OCI-LY1 (cell line): ENCODE data around the gene KCNT1.

Experiments used
- H2AFZ ChIP-seq: fragments of 200-600 bp; sonication (generic), shearing (Covaris generic); 2 replicates; pipeline ENCODE4 v1.6.0; 2014; ENCODE audit warnings: antibody characterized with exemption, mild to moderate bottlenecking, low read length
- H3F3A ChIP-seq: fragments of 200-600 bp; sonication (generic), shearing (Covaris generic); 2 replicates; pipeline ENCODE4 v1.6.0; 2014; ENCODE audit warnings: mild to moderate bottlenecking, antibody characterized with exemption, low read length, moderate library complexity; ENCODE audit not compliant: insufficient read depth
- H3K27ac ChIP-seq: fragments of 200-600 bp; sonication (generic); 2 replicates; pipeline ENCODE4 v1.5.1; 2014; ENCODE audit warnings: low read length, mixed run types, mild to moderate bottlenecking, low read depth; ENCODE audit not compliant: poor library complexity, severe bottlenecking
- H3K27me3 ChIP-seq: fragments of 200-600 bp; sonication (generic); 2 replicates; pipeline ENCODE4 v1.6.0; 2014; ENCODE audit warnings: antibody characterized with exemption, mild to moderate bottlenecking, low read length, moderate library complexity; ENCODE audit not compliant: insufficient read depth
- H3K36me3 ChIP-seq: fragments of 200-600 bp; sonication (generic); 2 replicates; pipeline ENCODE4 v1.6.1; 2014; ENCODE audit warnings: mild to moderate bottlenecking, antibody characterized with exemption, low read length, moderate library complexity, mixed read lengths; ENCODE audit not compliant: insufficient read depth
- H3K4me1 ChIP-seq: fragments of 200-600 bp; sonication (generic); 2 replicates; pipeline ENCODE4 v1.5.1; 2014; ENCODE audit warnings: mild to moderate bottlenecking, low read length, moderate library complexity; ENCODE audit not compliant: insufficient read depth, severe bottlenecking
- H3K4me2 ChIP-seq: fragments of 200-600 bp; sonication (generic), shearing (Covaris generic); 2 replicates; pipeline ENCODE4 v1.6.1; 2014; ENCODE audit warnings: low read length
- H3K4me3 ChIP-seq: fragments of 200-600 bp; sonication (generic); 2 replicates; pipeline ENCODE4 v1.5.1; 2014; ENCODE audit warnings: low read length, low read depth, mild to moderate bottlenecking, mixed read lengths; ENCODE audit not compliant: poor library complexity, severe bottlenecking
- H3K79me2 ChIP-seq: fragments of 200-600 bp; shearing (Covaris generic); 2 replicates; pipeline ENCODE4 v1.6.1; 2016; ENCODE audit warnings: mixed run types, low read length, mixed read lengths; ENCODE audit not compliant: insufficient read depth
- H3K9ac ChIP-seq: fragments of 200-600 bp; sonication (generic), shearing (Covaris generic); 2 replicates; pipeline ENCODE4 v1.6.1; 2014; ENCODE audit warnings: mild to moderate bottlenecking, low read length, mixed read lengths
- H3K9me2 ChIP-seq: fragments of 200-600 bp; sonication (generic), shearing (Covaris generic); 2 replicates; pipeline ENCODE4 v1.6.1; 2014; ENCODE audit warnings: low read depth, mild to moderate bottlenecking, low read length, mixed read lengths
- H3K9me3 ChIP-seq: fragments of 200-600 bp; shearing (Covaris generic); 2 replicates; pipeline ENCODE4 v1.6.1; 2014; ENCODE audit warnings: low read length, mixed read lengths
- H4K20me1 ChIP-seq: fragments of 200-600 bp; sonication (generic), shearing (Covaris generic); 2 replicates; pipeline ENCODE4 v1.6.0; 2016; ENCODE audit warnings: mild to moderate bottlenecking, low read length; ENCODE audit not compliant: insufficient read depth
- CTCF ChIP-seq: fragments of 200-600 bp; sonication (generic), shearing (Covaris generic); IDR thresholded peaks from 2 replicates; pipeline ENCODE4 v1.5.1; 2017; ENCODE audit warnings: mild to moderate bottlenecking, antibody characterized with exemption, low read length, moderate library complexity, mixed read lengths
- EZH2 ChIP-seq: fragments of 200-600 bp; sonication (generic), shearing (Covaris generic); IDR thresholded peaks from 2 replicates; pipeline ENCODE4 v1.8.0; 2017; ENCODE audit warnings: borderline replicate concordance, mixed run types, mild to moderate bottlenecking, antibody characterized with exemption, low read length, moderate library complexity, mixed read lengths

Gene KCNT1

DNA sequence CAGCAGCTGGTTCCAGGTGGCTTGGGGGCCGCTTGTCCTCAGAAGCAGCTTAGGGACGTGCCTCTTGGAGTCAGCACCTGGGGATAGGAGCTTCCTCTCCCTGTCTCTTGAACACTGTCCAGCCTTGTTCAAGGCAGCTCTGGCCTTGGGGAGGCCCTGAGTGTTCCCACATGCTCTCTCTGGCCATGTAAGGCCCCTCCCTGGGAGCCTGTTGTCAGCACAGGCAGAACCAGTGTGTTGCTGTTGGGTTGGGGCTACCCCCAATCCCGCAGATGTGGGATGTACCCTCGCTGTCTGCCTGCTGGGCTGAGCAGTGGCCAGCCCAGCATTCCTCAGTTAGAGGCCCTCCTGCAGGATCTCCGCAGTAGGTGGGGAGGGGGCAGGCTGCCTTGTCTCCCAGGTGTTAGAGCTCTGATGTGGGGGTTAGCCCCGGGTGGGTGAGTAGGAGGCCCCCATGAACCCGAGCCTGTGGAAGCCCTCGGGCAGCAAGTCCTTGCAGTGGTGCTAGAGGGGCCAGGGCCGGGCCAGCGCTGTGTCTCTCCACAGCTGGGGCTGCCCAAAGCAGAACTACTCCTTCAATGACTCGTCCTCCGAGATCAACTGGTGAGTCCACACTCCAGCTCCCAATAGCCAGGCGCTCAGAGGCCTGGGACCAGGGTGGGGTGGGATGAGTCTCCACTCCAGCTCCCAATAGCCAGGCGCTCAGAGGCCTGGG is 51.6 kb downstream of the KCNT1 start:
- Histone ChIP-seq H3K9me2 (no peaks in the 10 kb centered on the region), H3K9me3 (no peaks in the 10 kb centered on the region), H3K4me2 (no peak overlapping the region), H2AFZ (no peak overlapping the region), H3K36me3 (no peaks in the 10 kb centered on the region), H3K27ac (no peak overlapping the region), H3F3A (no peaks in the 10 kb centered on the region), H3K79me2 (no peaks in the 10 kb centered on the region), H3K4me1 (no peaks in the 10 kb centered on the region), H4K20me1 (no peaks in the 10 kb centered on the region), H3K27me3 (peaks cover 11% of the 10 kb centered on the region; the same call in 1 of the 2 replicates), H3K9ac (no peak overlapping the region), H3K4me3 (no peak overlapping the region)
- TF ChIP-seq EZH2 = no peak
- TF ChIP-seq CTCF = no peak

- Histone ChIP-seq H3K4me1 (no peaks in the 10 kb centered on the region), H3K9me3 (no peaks in the 10 kb centered on the region), H3K9me2 (no peaks in the 10 kb centered on the region), H3F3A (no peaks in the 10 kb centered on the region), H3K4me3 (no peak overlapping the region), H3K36me3 (no peaks in the 10 kb centered on the region), H3K27me3 (peaks cover 7% of the 10 kb centered on the region; the same call in 1 of the 2 replicates), H2AFZ (no peak overlapping the region), H3K4me2 (no peak overlapping the region), H3K9ac (no peak overlapping the region), H4K20me1 (no peaks in the 10 kb centered on the region), H3K27ac (no peak overlapping the region), H3K79me2 (no peaks in the 10 kb centered on the region)
- TF ChIP-seq EZH2 = no peak
- no peak for TF ChIP-seq CTCF
Measured at GRCh38 chr9:135756576-135756975, 54.6 kb downstream of the KCNT1 start.

GRCh38 chr9:135757356-135757755 is 55.4 kb downstream of the KCNT1 start:
- no peaks in the 10 kb centered on the region for H3K9me2 ChIP-seq
- H3K27ac ChIP-seq = no peak overlapping the region
- no peaks in the 10 kb centered on the region for H3K9me3 ChIP-seq
- TF ChIP-seq CTCF = no peak
- no peak for TF ChIP-seq EZH2
- H4K20me1 ChIP-seq = no peaks in the 10 kb centered on the region
- H3K4me3 ChIP-seq = no peak overlapping the region
- H3K4me2 ChIP-seq = no peak overlapping the region
- H3F3A ChIP-seq = no peaks in the 10 kb centered on the region
- H3K36me3 ChIP-seq = no peaks in the 10 kb centered on the region
- H3K4me1 ChIP-seq = no peaks in the 10 kb centered on the region
- H2AFZ ChIP-seq = no peak overlapping the region
- H3K79me2 ChIP-seq = no peaks in the 10 kb centered on the region
- H3K27me3 ChIP-seq = peaks cover 7% of the 10 kb centered on the region; the same call in 1 of the 2 replicates
- no peak overlapping the region for H3K9ac ChIP-seq
